B cell (primary cell): Measurements from ENCODE around the gene ZNF319. TPM values are rescaled to one million over a fixed set of nuclear protein-coding genes. Genes with fewer than 3 reads are reported as not detected.

ENCODE experiments used
- ATAC-seq: fragments of 200-7000 bp; cut with Tn5 transposase; one replicate; pipeline ENCODE4 v1.10.0; 2021; ENCODE audit warnings: low read depth, mild to moderate bottlenecking, moderate number of reproducible peaks, moderate library complexity
- CTCF ChIA-PET: fragments of 350-600 bp; sonication (Branson Sonifier 250); formaldehyde crosslinking; loops from one replicate; lab custom pipeline; 2021; ENCODE audit warnings: antibody characterized with exemption, inconsistent platforms; lab: Charles Lee
- POLR2A ChIA-PET: fragments of 350-600 bp; sonication (Branson Sonifier 250); formaldehyde crosslinking; loops from one replicate; lab custom pipeline; 2021; ENCODE audit warnings: antibody characterized with exemption; lab: Charles Lee
- DNase-seq: peaks from one replicate; pipeline ENCODE4 v3.0.0; 2013
- H2AFZ ChIP-seq: 2 replicates; pipeline ENCODE4 v1.6.1; 2012; ENCODE audit warnings: mild to moderate bottlenecking, low read depth, low read length; ENCODE audit not compliant: insufficient read depth, poor library complexity, severe bottlenecking
- H3K27ac ChIP-seq, 2 donors: 1 replicate in 1 of 2; 2 replicates in 1 of 2; pipeline ENCODE4 v1.5.1; 2012 to 2013; ENCODE audit warnings: low read length in 2 of 2, mild to moderate bottlenecking in 2 of 2, moderate library complexity in 1 of 2
- H3K27me3 ChIP-seq, 4 experiments: fragments of 200-600 bp in 1 of 4; sonication (generic) in 1 of 4; replicated peaks in 1 of 4; 1 replicate in 2 of 4; 2 replicates in 2 of 4; pipeline versions ENCODE4 v1.6.1 to v1.7.0; 2013 to 2016; ENCODE audit warnings: low read length in 3 of 4, mild to moderate bottlenecking in 2 of 4, mixed read lengths in 1 of 4, moderate library complexity in 1 of 4; ENCODE audit not compliant: insufficient read depth in 4 of 4, control insufficient read depth in 3 of 4; ENCODE audit errors: control extremely low read depth in 1 of 4
- H3K36me3 ChIP-seq, 2 experiments: replicated peaks in 1 of 2; 1 replicate in 1 of 2; 2 replicates in 1 of 2; pipeline versions ENCODE4 v1.6.1 to v1.7.1; 2013; ENCODE audit warnings: low read length in 1 of 2; ENCODE audit not compliant: insufficient read depth in 2 of 2, control insufficient read depth in 1 of 2; ENCODE audit errors: control extremely low read depth in 1 of 2, extremely low read depth in 1 of 2
- H3K4me1 ChIP-seq, 2 donors: fragments of 200-600 bp in 1 of 2; sonication (generic) in 1 of 2; 1 replicate in 1 of 2; 2 replicates in 1 of 2; pipeline versions ENCODE4 v1.5.1 to v1.6.1; 2013 to 2017; ENCODE audit warnings: low read length in 2 of 2; ENCODE audit not compliant: control insufficient read depth in 2 of 2, insufficient read depth in 2 of 2
- H3K4me2 ChIP-seq: replicated peaks from 2 replicates; pipeline ENCODE3; 2012; ENCODE audit warnings: mild to moderate bottlenecking, low read depth, low read length; ENCODE audit not compliant: poor library complexity, severe bottlenecking
- H3K4me3 ChIP-seq, 5 experiments: fragments of 200-600 bp in 1 of 5; sonication (generic) in 1 of 5; 1 replicate in 3 of 5; 2 replicates in 2 of 5; pipeline versions ENCODE4 v1.5.1 to v1.7.0; 2011 to 2016; ENCODE audit warnings: low read length in 4 of 5, mild to moderate bottlenecking in 4 of 5, low read depth in 2 of 5, control low read depth in 1 of 5, moderate library complexity in 1 of 5; ENCODE audit not compliant: insufficient read depth in 1 of 5; ENCODE audit errors: control extremely low read depth in 1 of 5, extremely low read depth in 1 of 5
- H3K79me2 ChIP-seq: fragments of 200-600 bp; sonication (generic); one replicate; pipeline ENCODE4 v1.6.0; 2016; ENCODE audit warnings: low read length; ENCODE audit not compliant: control insufficient read depth, insufficient read depth
- H3K9ac ChIP-seq: fragments of 200-600 bp; sonication (generic); 2 replicates; pipeline ENCODE4 v1.6.1; 2017; ENCODE audit warnings: mild to moderate bottlenecking, low read length, moderate library complexity
- H3K9me3 ChIP-seq, 3 donors: one replicate each; pipeline versions ENCODE4 v1.6.1 to v1.7.1; 2013; ENCODE audit warnings: low read length in 2 of 3; ENCODE audit not compliant: control insufficient read depth in 2 of 3, insufficient read depth in 1 of 3; ENCODE audit errors: control extremely low read depth in 1 of 3
- H4K20me1 ChIP-seq: 2 replicates; pipeline ENCODE4 v1.6.0; 2012; ENCODE audit warnings: mild to moderate bottlenecking, low read length; ENCODE audit not compliant: insufficient read depth, control insufficient read depth, poor library complexity, severe bottlenecking
- H3K27ac Mint-ChIP-seq: one replicate; pipeline ENCODE4 v1.8.0; 2021; ENCODE audit warnings: mixed read lengths
- H3K27me3 Mint-ChIP-seq: one replicate; pipeline ENCODE4 v1.8.0; 2021; ENCODE audit warnings: mixed read lengths
- H3K4me1 Mint-ChIP-seq: one replicate; pipeline ENCODE4 v1.8.0; 2021; ENCODE audit warnings: mixed read lengths
- H3K4me3 Mint-ChIP-seq: one replicate; pipeline ENCODE4 v1.8.0; 2021; ENCODE audit warnings: mixed read lengths
- H3K9me3 Mint-ChIP-seq: one replicate; pipeline ENCODE4 v1.8.0; 2022; ENCODE audit warnings: mixed read lengths; ENCODE audit not compliant: insufficient read depth
- CTCF ChIP-seq: fragments of 200-600 bp; IDR thresholded peaks from one replicate; pipeline ENCODE4 v1.8.0; 2022; ENCODE audit warnings: antibody characterized with exemption, mild to moderate bottlenecking
- EZH2 ChIP-seq: IDR thresholded peaks from 2 replicates; pipeline ENCODE4 v1.6.1; 2012; ENCODE audit warnings: borderline replicate concordance, low read depth, mild to moderate bottlenecking, moderate library complexity, low read length; ENCODE audit not compliant: insufficient read depth, poor library complexity, severe bottlenecking
- WGBS: methylation state at CpG from one replicate; pipeline ENCODE4 v1.1.5; 2013; ENCODE audit warnings: missing lambda C conversion rate; ENCODE audit not compliant: insufficient coverage; 5-methylcytosine and 5-hydroxymethylcytosine counted together
- intact Hi-C: fragments of 100-400 bp; cut with micrococcal nuclease; formaldehyde crosslinking; loops from one replicate; pipeline ENCODE4 v1.10.0; 2022
- polyA plus RNA-seq: library from polyadenylated mRNA; depleted of rRNA; stranded (reverse); fragments of >200 nt; gene quantifications from 2 replicates; pipeline ENCODE4 v1.2.3, GENCODE V29; 2012
- total RNA-seq, 2 donors: library from RNA; stranded (reverse); fragments of 120-200 nt in 1 of 2; gene quantifications; 1 replicate in 1 of 2; 2 replicates in 1 of 2; pipeline versions ENCODE4 v1.2.3 to v1.2.4, GENCODE V29; 2013 to 2022

ZNF319 gene
- total and polyA plus RNA-seq, 2 donors (not counting 1 experiment from before 2014, with no cell fraction given) = 12.4 to 15.1 TPM

GRCh38 chr16:57987441-57988177 lies 12.9 kb downstream of the ZNF319 start:
- no peaks in the 10 kb centered on the region for H3K79me2 ChIP-seq
- ChIA-PET POLR2A (no interaction called here), CTCF (interaction anchor here (1.1 kb wide), 1 partner anchor 14 kb away, joined by 3 read pairs; the partner anchor contains the start of gene USB1)
- no peak overlapping the region for H3K4me2 ChIP-seq
- H3K4me1 ChIP-seq = peaks cover 7 to 16% of the 10 kb centered on the region in 2 donors
- peaks cover 0 to 14% (median 1%) of the 10 kb centered on the region in 4 experiments for H3K27me3 ChIP-seq
- no peak overlapping the region for H3K27ac ChIP-seq
- ATAC-seq (no peak), DNase-seq (no peak)
- H3K4me3 Mint-ChIP-seq = no peak overlapping the region
- no peaks in the 10 kb centered on the region for H4K20me1 ChIP-seq
- H3K36me3 ChIP-seq = no peaks in the 10 kb centered on the region
- H3K9me3 ChIP-seq = peaks cover 0 to 10% (median 0%) of the 10 kb centered on the region in 3 donors
- no peak overlapping the region for H2AFZ ChIP-seq
- no peak overlapping the region for H3K4me3 ChIP-seq
- H3K9me3 Mint-ChIP-seq = no peaks in the 10 kb centered on the region
- no peaks in the 10 kb centered on the region for H3K27me3 Mint-ChIP-seq
- intact Hi-C loops = no loop called here
- H3K27ac Mint-ChIP-seq = no peak overlapping the region
- 95% methylated on average over 5 of the region's 8 CpGs for whole genome bisulfite sequencing
- TF ChIP-seq EZH2 (no peak), CTCF (no peak)
- peaks cover 18% of the 10 kb centered on the region for H3K4me1 Mint-ChIP-seq
- H3K9ac ChIP-seq = no peak overlapping the region

GRCh38 chr16:57986196-57986595 lies 14.3 kb downstream of the ZNF319 start:
- H3K27me3 ChIP-seq = peaks cover 0 to 14% (median 5%) of the 10 kb centered on the region in 4 experiments
- no peaks in the 10 kb centered on the region for H3K79me2 ChIP-seq
- Mint-ChIP-seq H3K4me1 (peaks cover 18% of the 10 kb centered on the region), H3K9me3 (no peaks in the 10 kb centered on the region), H3K27ac (no peak overlapping the region), H3K27me3 (peaks cover 5% of the 10 kb centered on the region), H3K4me3 (peak overlapping the region; percentile 68)
- DNase-seq = no peak
- H3K27ac ChIP-seq = no peak overlapping the region
- H2AFZ ChIP-seq = peak overlapping the region; percentile 86
- ChIA-PET CTCF (no interaction called here), POLR2A (no interaction called here)
- H3K4me3 ChIP-seq = no peak overlapping the region
- H3K36me3 ChIP-seq = no peaks in the 10 kb centered on the region
- 100% methylated on average over 2 of the region's 9 CpGs for WGBS
- H4K20me1 ChIP-seq = no peaks in the 10 kb centered on the region
- intact Hi-C loops = no loop called here
- H3K9ac ChIP-seq = no peak overlapping the region
- peaks cover 7 to 16% of the 10 kb centered on the region in 2 donors for H3K4me1 ChIP-seq
- peaks cover 0 to 10% (median 0%) of the 10 kb centered on the region in 3 donors for H3K9me3 ChIP-seq
- TF ChIP-seq EZH2 (no peak), CTCF (no peak)
- no peak overlapping the region for H3K4me2 ChIP-seq
- no peak for ATAC-seq
